Common myeloid progenitor, CD34-positive (primary cell): Measurements from ENCODE around the gene ARPC4.
"Not testable (repeated sequence)": the region's sequence is repeated elsewhere in the genome, so short reads cannot be mapped to it uniquely, and the experiment has no call there.

Source experiments
- CTCF ChIA-PET: fragments of 350-600 bp; sonication (Branson Sonifier 250); formaldehyde crosslinking; loops from one replicate; lab custom pipeline; 2021; ENCODE audit warnings: antibody characterized with exemption; lab: Charles Lee
- POLR2A ChIA-PET: fragments of 350-600 bp; sonication (Branson Sonifier 250); formaldehyde crosslinking; loops from one replicate; lab custom pipeline; 2021; ENCODE audit warnings: antibody characterized with exemption; lab: Charles Lee
- DNase-seq, 3 donors: peaks; one replicate each; pipeline versions ENCODE4 v3.0.0 to v3.0.0-alpha.2; 2013
- H3K27ac ChIP-seq, 2 experiments: 1 replicate in 1 of 2; 2 replicates in 1 of 2; pipeline ENCODE4 v1.7.0; 2013; ENCODE audit warnings: inconsistent platforms in 2 of 2, low read length in 2 of 2, mild to moderate bottlenecking in 2 of 2, low read depth in 1 of 2, moderate library complexity in 1 of 2; ENCODE audit not compliant: severe bottlenecking in 2 of 2, insufficient read depth in 1 of 2, poor library complexity in 1 of 2
- H3K27me3 ChIP-seq, 5 experiments: replicated peaks in 2 of 5; 1 replicate in 3 of 5; 2 replicates in 2 of 5; pipeline versions ENCODE4 v1.6.1 to v1.7.0; 2013; ENCODE audit warnings: low read length in 4 of 5, mild to moderate bottlenecking in 2 of 5, moderate library complexity in 2 of 5, inconsistent platforms in 1 of 5; ENCODE audit not compliant: insufficient read depth in 5 of 5, control insufficient read depth in 4 of 5
- H3K36me3 ChIP-seq, 4 experiments: 1 replicate in 2 of 4; 2 replicates in 2 of 4; pipeline versions ENCODE4 v1.6.1 to v1.7.0; 2013; ENCODE audit warnings: low read length in 3 of 4, control low read depth in 1 of 4, mild to moderate bottlenecking in 1 of 4; ENCODE audit not compliant: control insufficient read depth in 4 of 4, insufficient read depth in 4 of 4
- H3K4me1 ChIP-seq, 4 experiments: 1 replicate in 3 of 4; 2 replicates in 1 of 4; pipeline versions ENCODE4 v1.6.1 to v1.7.1; 2013; ENCODE audit warnings: low read length in 3 of 4, mild to moderate bottlenecking in 3 of 4, control low read depth in 1 of 4, inconsistent platforms in 1 of 4, moderate library complexity in 1 of 4; ENCODE audit not compliant: control insufficient read depth in 4 of 4, insufficient read depth in 4 of 4; ENCODE audit errors: control extremely low read depth in 1 of 4
- H3K4me3 ChIP-seq, 7 experiments: 1 replicate in 4 of 7; 2 replicates in 3 of 7; pipeline versions ENCODE4 v1.5.1 to v1.7.0; 2013; ENCODE audit warnings: mild to moderate bottlenecking in 7 of 7, low read length in 6 of 7, moderate library complexity in 6 of 7, inconsistent platforms in 2 of 7, low read depth in 2 of 7, control low read depth in 1 of 7; ENCODE audit not compliant: insufficient read depth in 4 of 7, control insufficient read depth in 1 of 7; ENCODE audit errors: extremely low read depth in 1 of 7
- H3K9me3 ChIP-seq, 5 experiments: 1 replicate in 4 of 5; 2 replicates in 1 of 5; pipeline versions ENCODE4 v1.6.1 to v1.7.1; 2013; ENCODE audit warnings: low read length in 4 of 5, mild to moderate bottlenecking in 2 of 5, inconsistent platforms in 1 of 5, low read depth in 1 of 5, moderate library complexity in 1 of 5; ENCODE audit not compliant: control insufficient read depth in 4 of 5, insufficient read depth in 2 of 5; ENCODE audit errors: control extremely low read depth in 1 of 5
- WGBS: methylation state at CpG from one replicate; pipeline ENCODE4 v1.1.5; 2013; ENCODE audit not compliant: insufficient coverage; 5-methylcytosine and 5-hydroxymethylcytosine counted together

The ARPC4 gene

GRCh38 chr3:9854291-9854940, 61.5 kb downstream of the ARPC4 start:
- POLR2A ChIA-PET: not testable (repeated sequence)
- 96% methylated on average over 7 of the region's 11 CpGs for WGBS
- CTCF ChIA-PET: interaction anchor here (1.0 to 1.2 kb wide), 3 partner anchors 9 to 77 kb away, joined by 3 to 5 read pairs (median 4); no protein-coding TSS in a partner anchor

DNA sequence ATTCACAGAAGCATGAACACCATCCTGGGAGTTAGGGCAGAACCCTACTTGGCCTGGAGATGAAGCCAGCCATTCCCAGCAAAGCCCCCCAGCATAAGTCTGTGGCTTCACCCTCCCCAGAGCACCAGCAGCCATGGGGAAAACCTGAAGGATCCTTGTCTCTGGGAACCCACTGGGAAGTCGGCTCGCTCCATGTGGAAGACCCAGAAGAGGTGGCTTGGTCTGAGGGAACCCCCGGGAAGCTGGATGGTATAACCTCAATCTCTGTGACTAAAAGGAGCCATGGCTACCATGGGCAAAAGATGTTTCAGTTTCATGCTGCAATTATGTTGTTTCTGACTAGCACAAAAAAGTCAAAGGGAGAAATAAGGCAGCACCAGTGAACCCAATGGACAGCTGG, 62.7 kb downstream of the ARPC4 start:
- Histone ChIP-seq H3K4me1 (no peaks in the 10 kb centered on the region), H3K4me3 (no peak overlapping the region), H3K27me3 (no peaks in the 10 kb centered on the region), H3K36me3 (no peaks in the 10 kb centered on the region), H3K27ac (no peak overlapping the region), H3K9me3 (no peaks in the 10 kb centered on the region)
- POLR2A ChIA-PET: no interaction called here
- WGBS: 100% methylated on average over 3 of the region's 3 CpGs
- no peak for DNase-seq
- CTCF ChIA-PET: no interaction called here

More at GRCh38 chr3:9854291-9854940, 61.5 kb downstream of the ARPC4 start:
- not testable (repeated sequence) for H3K4me3 ChIP-seq, H3K27me3 ChIP-seq, H3K9me3 ChIP-seq, H3K36me3 ChIP-seq, H3K27ac ChIP-seq, H3K4me1 ChIP-seq, DNase-seq
